Breast epithelium (tissue), 3 donors: ENCODE results near the gene LITAFD.

Experiments
- POLR2A ChIP-seq: fragments of 450-650 bp; IDR thresholded peaks from one replicate; pipeline ENCODE4 v1.6.1; 2016; ENCODE audit warnings: antibody characterized with exemption, mild to moderate bottlenecking, moderate library complexity
- TF ChIP-seq, protein P1 (sequence below), 3 donors: fragments of 450-650 bp; IDR thresholded peaks; one replicate each; pipeline ENCODE4 v1.5.1; 2016 to 2017; ENCODE audit warnings: antibody characterized with exemption in 3 of 3, mild to moderate bottlenecking in 3 of 3, moderate library complexity in 3 of 3

DNA sequence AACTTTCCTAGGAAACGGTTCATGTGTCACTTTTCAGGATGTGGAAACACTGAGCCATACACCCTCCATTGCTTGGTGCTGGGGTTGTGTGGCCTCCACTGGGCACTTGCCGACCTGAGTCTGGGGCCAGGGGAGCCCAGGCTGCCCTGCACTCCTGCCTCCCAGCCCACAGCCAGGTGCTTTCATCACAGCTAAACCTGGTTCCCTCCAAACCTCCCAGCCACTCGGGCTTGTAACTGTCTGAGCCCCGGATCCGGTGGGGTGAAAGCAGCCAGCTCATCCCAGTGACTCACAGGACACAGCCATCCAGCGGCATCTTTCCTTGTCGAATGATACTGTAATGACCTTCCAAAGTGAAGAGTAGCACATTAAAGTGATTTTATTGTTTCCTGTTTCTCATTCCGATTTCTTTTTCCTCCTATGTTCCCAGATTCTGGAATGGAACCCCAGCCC, 33.2 kb upstream of the LITAFD start:
- TF ChIP-seq, protein P1, sequence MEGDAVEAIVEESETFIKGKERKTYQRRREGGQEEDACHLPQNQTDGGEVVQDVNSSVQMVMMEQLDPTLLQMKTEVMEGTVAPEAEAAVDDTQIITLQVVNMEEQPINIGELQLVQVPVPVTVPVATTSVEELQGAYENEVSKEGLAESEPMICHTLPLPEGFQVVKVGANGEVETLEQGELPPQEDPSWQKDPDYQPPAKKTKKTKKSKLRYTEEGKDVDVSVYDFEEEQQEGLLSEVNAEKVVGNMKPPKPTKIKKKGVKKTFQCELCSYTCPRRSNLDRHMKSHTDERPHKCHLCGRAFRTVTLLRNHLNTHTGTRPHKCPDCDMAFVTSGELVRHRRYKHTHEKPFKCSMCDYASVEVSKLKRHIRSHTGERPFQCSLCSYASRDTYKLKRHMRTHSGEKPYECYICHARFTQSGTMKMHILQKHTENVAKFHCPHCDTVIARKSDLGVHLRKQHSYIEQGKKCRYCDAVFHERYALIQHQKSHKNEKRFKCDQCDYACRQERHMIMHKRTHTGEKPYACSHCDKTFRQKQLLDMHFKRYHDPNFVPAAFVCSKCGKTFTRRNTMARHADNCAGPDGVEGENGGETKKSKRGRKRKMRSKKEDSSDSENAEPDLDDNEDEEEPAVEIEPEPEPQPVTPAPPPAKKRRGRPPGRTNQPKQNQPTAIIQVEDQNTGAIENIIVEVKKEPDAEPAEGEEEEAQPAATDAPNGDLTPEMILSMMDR (IDR thresholded peaks at IDR 0.05): no peak
- no peak for TF ChIP-seq POLR2A
